Dermis blood vessel endothelial cell (primary cell): ENCODE measurements around the gene HPS4. TPM values are rescaled to one million over a fixed set of nuclear protein-coding genes. Genes with fewer than 3 reads are reported as not detected.
"Not testable (repeated sequence)": the region's sequence is repeated elsewhere in the genome, so short reads cannot be mapped to it uniquely, and the experiment has no call there.

Experiments used
- DNase-seq: peaks from one replicate; pipeline ENCODE4 v3.0.0; 2010
- total RNA-seq: library from RNA; depleted of rRNA; stranded (reverse); fragments of >200 nt; gene quantifications from 2 replicates; pipeline ENCODE4 v1.2.3, GENCODE V29; 2014

Gene HPS4
- total RNA-seq, 1 donor from 2014 or later: 26.5 TPM

- not testable (repeated sequence) for DNase-seq
Measured at GRCh38 chr22:26408562-26409220, 74.9 kb downstream of the HPS4 start.

- no peak for DNase-seq
Measured at GRCh38 chr22:26406118-26406517, 77.5 kb downstream of the HPS4 start.

GRCh38 chr22:26404851-26405421 is 78.6 kb downstream of the HPS4 start:
- DNase-seq: no peak

GRCh38 chr22:26401726-26402125 is 81.9 kb downstream of the HPS4 start:
- no peak for DNase-seq

Other genes with a start within 250 kb of the HPS4 start
- gene ASPHD2, start 54.5 kb downstream of the HPS4 start, total RNA-seq: 1.0 and 1.2 TPM in 2 replicates
- 21.1 and 27.7 TPM in 2 replicates for gene SRRD, start 94 bp upstream of the HPS4 start, total RNA-seq
- gene TFIP11, start 28.7 kb upstream of the HPS4 start, total RNA-seq: 44.6 and 54.1 TPM in 2 replicates
- gene TPST2, start 106.3 kb upstream of the HPS4 start, total RNA-seq: 131 and 208 TPM in 2 replicates
- gene CRYBB1, start 134.2 kb upstream of the HPS4 start, total RNA-seq: 0.09 TPM in 1 of 2 replicates, not detected in the other
- not detected in 2 replicates for gene CRYBA4, start 138.2 kb upstream of the HPS4 start, total RNA-seq
- gene MIAT, start 173.8 kb upstream of the HPS4 start, total RNA-seq: 0.19 and 0.34 TPM in 2 replicates